NCI-H187 (cell line): ENCODE data around the gene SIRPG.
"Not testable (repeated sequence)": the region's sequence is repeated elsewhere in the genome, so short reads cannot be mapped to it uniquely, and the experiment has no call there.

Source experiments
- DNase-seq, 2 experiments: peaks; one replicate each; lab custom pipeline; 2025; lab: John Stamatoyannopoulos, UW

Gene SIRPG

GRCh38 chr20:1657556-1658334 lies at the start of gene SIRPG:
SIRPG (minus strand) TSS chr20:1657779; CDS start chr20:1657714, 65 bp downstream.
- no peak for DNase-seq

GRCh38 chr20:1706887-1707286 lies 49.3 kb upstream of the SIRPG start:
- not testable (repeated sequence) for DNase-seq

DNA sequence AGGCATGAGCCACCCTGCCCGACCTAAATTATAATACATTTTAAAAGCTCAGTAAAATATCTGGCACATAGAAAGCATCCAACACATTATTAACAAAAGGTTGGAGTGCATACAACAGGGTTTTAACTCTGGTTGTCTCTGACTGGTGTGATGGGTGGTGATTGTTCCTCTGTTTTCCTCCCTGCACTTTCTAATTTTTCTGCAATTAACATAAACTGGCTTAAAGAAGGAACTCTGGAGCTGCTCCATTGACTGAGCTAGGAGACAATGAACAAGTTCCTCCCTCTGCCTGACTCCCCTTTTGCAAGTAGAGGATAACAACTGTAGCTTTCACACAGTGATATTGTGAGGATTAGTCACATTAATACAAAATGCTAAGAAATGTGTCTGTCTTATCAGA lies 48.5 kb upstream of the SIRPG start:
- DNase-seq, result no peak

- no peak for DNase-seq
Observed at GRCh38 chr20:1702855-1703254, 45.3 kb upstream of the SIRPG start.

DNA sequence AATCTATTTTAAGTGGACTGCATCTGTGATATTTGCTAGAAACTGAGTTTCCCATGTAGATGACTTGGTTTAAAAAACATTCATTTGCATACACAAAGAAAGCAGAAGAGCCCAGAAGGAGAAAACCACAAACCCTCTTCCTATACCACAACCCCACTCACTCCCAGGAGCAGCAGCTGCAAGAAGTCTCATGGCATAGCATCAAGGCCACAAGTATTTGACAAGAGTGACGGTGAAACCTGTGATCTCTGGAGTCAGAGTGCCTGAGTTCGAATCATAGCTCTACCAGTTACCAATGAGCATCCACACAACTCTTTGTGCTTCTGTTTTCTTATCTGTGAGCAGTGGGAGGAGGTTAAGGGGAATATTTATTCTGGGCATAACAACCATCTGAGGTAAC lies 44.7 kb upstream of the SIRPG start:
- DNase-seq, result no peak

DNA sequence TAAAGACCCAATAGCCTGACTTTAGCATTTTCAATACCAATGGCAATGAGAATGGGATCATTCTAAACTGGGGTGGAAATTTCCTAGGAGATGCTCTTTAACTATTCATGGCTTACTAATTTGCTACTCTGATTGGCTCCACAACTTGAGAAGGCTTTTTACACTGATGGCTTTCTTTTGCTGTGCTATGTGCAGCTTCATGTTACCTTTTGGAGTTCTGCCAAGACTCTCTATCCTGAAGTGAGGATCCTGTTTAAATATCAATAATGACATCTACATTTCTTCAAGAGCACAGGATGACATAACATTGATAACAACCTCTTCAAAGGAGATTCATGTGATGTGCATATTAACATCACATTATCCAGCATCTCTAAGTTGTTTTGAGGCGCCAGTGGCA lies 43.4 kb upstream of the SIRPG start:
- no peak for DNase-seq

DNA sequence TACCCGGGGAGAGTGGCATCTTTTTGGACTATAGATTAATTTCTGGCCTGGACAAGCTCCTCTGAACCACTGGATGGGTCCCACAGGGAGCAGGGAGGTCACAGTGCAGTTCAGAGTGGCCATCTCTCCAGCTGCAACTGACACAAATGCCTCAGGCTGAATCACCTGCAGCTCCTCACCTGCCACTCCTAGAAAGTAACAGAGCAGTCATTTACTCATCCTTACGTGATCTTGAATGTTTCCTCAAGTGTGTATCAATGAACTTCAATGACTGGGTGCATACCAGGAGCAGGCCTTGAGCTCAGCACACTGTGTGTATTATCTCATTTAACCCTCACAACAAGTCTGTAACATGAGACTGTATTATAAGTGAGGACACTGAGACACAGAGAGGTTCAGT lies 40.0 kb upstream of the SIRPG start:
- DNase-seq, result no peak

DNA sequence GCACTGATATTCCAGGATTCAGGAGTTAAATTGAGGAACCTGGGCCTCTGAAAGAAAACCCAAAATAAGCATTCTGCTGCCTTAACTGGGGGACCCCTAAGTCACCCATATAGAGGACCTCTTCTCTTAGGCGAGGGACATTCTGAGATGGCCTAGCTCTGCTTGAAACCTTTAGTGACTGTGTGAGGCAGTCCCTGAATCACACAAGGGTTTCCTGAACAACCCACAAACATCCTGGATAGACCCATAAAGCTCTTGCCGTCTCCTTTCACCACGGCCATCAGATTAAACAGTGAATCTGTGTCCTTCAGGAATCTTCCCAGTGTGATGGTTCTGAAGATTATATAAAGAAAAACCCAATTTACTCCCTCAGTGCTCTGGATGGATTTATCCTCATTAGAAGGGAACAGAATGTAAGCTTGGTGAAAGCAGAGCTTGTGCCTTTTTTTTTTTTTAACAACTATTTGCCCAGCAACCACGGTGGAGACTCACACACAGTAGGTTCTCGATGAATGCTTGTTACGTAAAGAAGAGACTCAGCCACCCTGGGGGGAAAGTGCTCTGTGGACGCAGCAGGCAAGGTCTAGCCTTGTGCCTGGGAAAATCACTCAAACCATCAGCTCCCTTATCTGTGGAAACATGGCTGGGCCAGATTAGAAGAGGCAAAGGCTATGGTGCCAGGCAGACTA lies 39.1 kb upstream of the SIRPG start:
- no peak for DNase-seq

GRCh38 chr20:1694672-1695071 lies 37.1 kb upstream of the SIRPG start:
- DNase-seq, result no peak

GRCh38 chr20:1693427-1693826 lies 35.8 kb upstream of the SIRPG start:
- no peak for DNase-seq

- no peak for DNase-seq
Observed at GRCh38 chr20:1689721-1690120, 32.1 kb upstream of the SIRPG start.

GRCh38 chr20:1688886-1689538 lies 31.4 kb upstream of the SIRPG start:
- no peak for DNase-seq

GRCh38 chr20:1687053-1687452 lies 29.5 kb upstream of the SIRPG start:
- DNase-seq, result no peak

GRCh38 chr20:1686151-1686748 lies 28.7 kb upstream of the SIRPG start:
- no peak for DNase-seq

- no peak for DNase-seq
Observed at GRCh38 chr20:1685304-1686052, 27.9 kb upstream of the SIRPG start.

- no peak for DNase-seq
Observed at GRCh38 chr20:1684872-1685271, 27.3 kb upstream of the SIRPG start.

DNA sequence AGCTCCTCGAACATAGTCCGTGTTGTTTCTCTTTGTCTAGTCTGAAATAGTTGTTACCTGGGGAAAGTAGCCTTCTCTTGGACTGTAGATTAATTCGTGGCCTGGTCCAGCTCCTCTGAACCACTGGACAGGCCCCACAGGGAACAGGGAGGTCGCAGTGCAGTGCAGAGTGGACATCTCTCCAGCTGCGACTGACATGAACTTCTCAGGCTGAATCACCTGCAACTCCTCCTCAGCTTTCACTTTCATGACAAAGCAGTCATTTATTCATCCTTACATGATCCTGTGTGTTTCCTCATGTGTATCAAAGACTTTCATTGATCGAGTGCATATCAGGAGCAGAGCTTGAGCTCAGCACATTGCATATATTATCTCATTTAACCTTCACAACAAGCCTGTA lies 19.1 kb upstream of the SIRPG start:
- no peak for DNase-seq

- DNase-seq, result no peak
Observed at GRCh38 chr20:1674990-1675780, 17.6 kb upstream of the SIRPG start.

DNA sequence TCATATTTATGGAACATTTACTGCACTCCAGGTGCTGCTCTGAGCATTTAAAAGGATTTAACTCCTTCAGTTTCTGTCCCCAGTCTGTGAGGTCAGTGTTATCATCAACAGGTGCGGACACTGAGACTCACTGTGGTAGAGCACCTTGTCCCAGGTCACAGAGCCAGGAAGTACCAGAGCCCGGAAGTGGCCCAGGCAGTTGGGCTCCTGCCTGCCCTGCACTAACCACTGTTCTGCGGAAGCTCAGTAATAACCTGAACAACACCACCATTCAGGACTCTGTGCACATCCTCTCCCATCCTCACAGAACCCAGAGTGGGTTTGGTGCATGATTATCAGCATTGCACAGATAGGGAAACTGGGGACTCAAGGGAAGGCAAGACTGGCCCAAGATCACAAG lies 16.8 kb upstream of the SIRPG start:
- DNase-seq, result no peak

- no peak for DNase-seq
Observed at GRCh38 chr20:1673424-1673823, 15.8 kb upstream of the SIRPG start.

DNA sequence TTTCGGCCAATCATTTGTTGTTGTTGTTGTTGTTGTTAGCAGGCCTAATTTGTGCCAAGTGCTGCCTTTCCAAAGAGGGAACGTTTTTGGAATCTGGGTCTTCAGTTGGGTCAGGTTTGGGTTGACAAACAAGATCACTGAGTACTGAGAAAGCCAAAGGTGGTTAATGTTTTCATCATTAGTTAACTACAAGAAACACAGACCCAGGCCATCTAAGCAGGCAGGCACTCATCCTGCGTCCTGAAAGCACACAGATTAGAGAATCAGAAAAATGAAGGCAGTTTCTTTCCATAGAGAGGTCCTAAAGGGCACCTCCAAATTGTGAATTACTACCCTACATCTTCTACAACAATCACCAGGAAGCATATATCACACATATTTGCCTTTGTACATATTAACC lies 15.1 kb upstream of the SIRPG start:
- DNase-seq, result no peak
